Parathyroid adenoma (tissue), 2 donors: ENCODE measurements around the gene KRTAP4-9.
"Not testable (repeated sequence)": the region's sequence is repeated elsewhere in the genome, so short reads cannot be mapped to it uniquely, and the experiment has no call there.

Source experiments
- H2AFZ ChIP-seq: fragments of 300-600 bp; sonication (generic); one replicate; pipeline ENCODE4 v1.7.0; 2017; ENCODE audit warnings: antibody characterized with exemption, mild to moderate bottlenecking
- H3K27ac ChIP-seq: fragments of 300-600 bp; sonication (generic); one replicate; pipeline ENCODE4 v1.7.0; 2017
- H3K27me3 ChIP-seq: fragments of 300-600 bp; sonication (generic); one replicate; pipeline ENCODE4 v1.7.0; 2017; ENCODE audit warnings: low read length; ENCODE audit not compliant: control insufficient read depth, insufficient read depth
- H3K36me3 ChIP-seq: fragments of 300-600 bp; sonication (generic); one replicate; pipeline ENCODE4 v1.7.0; 2017; ENCODE audit warnings: low read length; ENCODE audit not compliant: control insufficient read depth, insufficient read depth
- H3K4me1 ChIP-seq: fragments of 300-600 bp; sonication (generic); one replicate; pipeline ENCODE4 v1.7.0; 2017; ENCODE audit warnings: control low read depth
- H3K4me2 ChIP-seq: fragments of 300-600 bp; sonication (generic); one replicate; pipeline ENCODE4 v1.7.0; 2017; ENCODE audit warnings: low read length
- H3K4me3 ChIP-seq: fragments of 300-600 bp; sonication (generic); one replicate; pipeline ENCODE4 v1.7.0; 2017; ENCODE audit warnings: low read depth, low read length
- H3K79me2 ChIP-seq: fragments of 300-600 bp; sonication (generic); one replicate; pipeline ENCODE4 v1.7.0; 2017; ENCODE audit warnings: control low read depth
- H3K9ac ChIP-seq: fragments of 300-600 bp; sonication (generic); one replicate; pipeline ENCODE4 v1.7.0; 2017; ENCODE audit warnings: mild to moderate bottlenecking
- H3K9me3 ChIP-seq: fragments of 300-600 bp; sonication (generic); one replicate; pipeline ENCODE4 v1.7.0; 2017; ENCODE audit warnings: low read length; ENCODE audit not compliant: control insufficient read depth
- CTCF ChIP-seq: fragments of 300-600 bp; sonication (generic); IDR thresholded peaks from one replicate; pipeline ENCODE4 v1.7.0; 2017; ENCODE audit warnings: antibody characterized with exemption, mild to moderate bottlenecking
- donor health status: primary hyperparathyroidism.

The KRTAP4-9 gene

GRCh38 chr17:41098481-41098880 is 6.7 kb upstream of the KRTAP4-9 start:
- H3K79me2 ChIP-seq: no peaks in the 10 kb centered on the region
- no peaks in the 10 kb centered on the region for H3K9me3 ChIP-seq
- no peak overlapping the region for H3K4me3 ChIP-seq
- H3K9ac ChIP-seq: no peak overlapping the region
- H3K27ac ChIP-seq: no peak overlapping the region
- no peak for TF ChIP-seq CTCF
- H3K4me2 ChIP-seq: no peak overlapping the region
- H2AFZ ChIP-seq: no peak overlapping the region
- no peaks in the 10 kb centered on the region for H3K27me3 ChIP-seq
- no peaks in the 10 kb centered on the region for H3K36me3 ChIP-seq
- no peaks in the 10 kb centered on the region for H3K4me1 ChIP-seq

- not testable (repeated sequence) for H3K27ac ChIP-seq, H3K4me3 ChIP-seq, H3K36me3 ChIP-seq, H3K9me3 ChIP-seq, H2AFZ ChIP-seq, H3K27me3 ChIP-seq, H3K4me1 ChIP-seq, H3K79me2 ChIP-seq, H3K4me2 ChIP-seq, H3K9ac ChIP-seq
These were observed 5.3 kb upstream of the KRTAP4-9 start for GRCh38 chr17:41099682-41100480.

GRCh38 chr17:41101586-41102259 is 3.5 kb upstream of the KRTAP4-9 start, which contains the start of gene KRTAP4-16:
TSS of gene KRTAP4-16 (minus strand) at chr17:41102209. CDS start at chr17:41102209, 0 bp downstream.
- H3K27ac ChIP-seq: no peak within 1 kb of the TSS
- H3K4me3 ChIP-seq: no peak within 1 kb of the TSS

GRCh38 chr17:41103896-41104295 is 1.3 kb upstream of the KRTAP4-9 start:
- Histone ChIP-seq H3K4me2 (no peak overlapping the region), H3K36me3 (no peaks in the 10 kb centered on the region), H3K9ac (no peak overlapping the region), H3K9me3 (no peaks in the 10 kb centered on the region), H3K79me2 (no peaks in the 10 kb centered on the region), H3K27ac (no peak overlapping the region), H3K4me1 (no peaks in the 10 kb centered on the region), H3K4me3 (no peak overlapping the region), H3K27me3 (no peaks in the 10 kb centered on the region), H2AFZ (no peak overlapping the region)
- TF ChIP-seq CTCF: no peak

More at GRCh38 chr17:41101586-41102259, 3.5 kb upstream of the KRTAP4-9 start, which contains the start of gene KRTAP4-16:
- no peaks in the 10 kb centered on the region for H3K4me1 ChIP-seq
- H3K79me2 ChIP-seq: no peaks in the 10 kb centered on the region
- H3K9me3 ChIP-seq: no peaks in the 10 kb centered on the region
- TF ChIP-seq CTCF: no peak
- no peaks in the 10 kb centered on the region for H3K36me3 ChIP-seq
- no peak within 1 kb of the TSS for H3K9ac ChIP-seq
- no peak within 1 kb of the TSS for H3K4me2 ChIP-seq
- no peaks in the 10 kb centered on the region for H3K27me3 ChIP-seq
- H2AFZ ChIP-seq: no peak within 1 kb of the TSS

GRCh38 chr17:41104386-41105038 is 677 bp upstream of the KRTAP4-9 start:
- H3K36me3 ChIP-seq, H2AFZ ChIP-seq, H3K27ac ChIP-seq: not testable (repeated sequence)

More at GRCh38 chr17:41104386-41105038, 677 bp upstream of the KRTAP4-9 start:
- H3K4me2 ChIP-seq, H3K4me3 ChIP-seq, H3K27me3 ChIP-seq, H3K9me3 ChIP-seq, H3K9ac ChIP-seq, H3K4me1 ChIP-seq, H3K79me2 ChIP-seq: not testable (repeated sequence)
